ENCODE results near the gene HSPBP1. TPM values are rescaled to one million over a fixed set of nuclear protein-coding genes. Genes with fewer than 3 reads are reported as not detected.
"Not testable (repeated sequence)": the region's sequence is repeated elsewhere in the genome, so short reads cannot be mapped to it uniquely, and the experiment has no call there.

HSPBP1 gene
- total RNA-seq, 1 donor from 2014 or later: 24.6 TPM

- intact Hi-C loops (cut with DNase I): no loop called here
- no peak for DNase-seq (ENCODE audit: low spot score)
These were observed 51.9 kb downstream of the HSPBP1 start for GRCh38 chr19:55228015-55228391.

- intact Hi-C loops (cut with DNase I): no loop called here
- DNase-seq (ENCODE audit: low spot score): no peak
These were observed 52.5 kb downstream of the HSPBP1 start for GRCh38 chr19:55227241-55228014.

- DNase-seq (ENCODE audit: low spot score): no peak
- intact Hi-C loops (cut with DNase I): no loop called here
These were observed 53.1 kb downstream of the HSPBP1 start for GRCh38 chr19:55226788-55227187.

- DNase-seq (ENCODE audit: low spot score): no peak
- intact Hi-C loops (cut with DNase I): no loop called here
These were observed 53.6 kb downstream of the HSPBP1 start for GRCh38 chr19:55226273-55226672.

GRCh38 chr19:55225415-55225958 is 54.4 kb downstream of the HSPBP1 start:
- DNase-seq (ENCODE audit: low spot score): no peak
- intact Hi-C loops (cut with DNase I): no loop called here

- DNase-seq (ENCODE audit: low spot score); intact Hi-C loops (cut with DNase I): not testable (repeated sequence)
These were observed 55.1 kb downstream of the HSPBP1 start for GRCh38 chr19:55224679-55225414.

GRCh38 chr19:55224038-55224665 is 55.8 kb downstream of the HSPBP1 start:
- no peak for DNase-seq (ENCODE audit: low spot score)

GRCh38 chr19:55223291-55224037 is 56.4 kb downstream of the HSPBP1 start:
- no peak for DNase-seq (ENCODE audit: low spot score)
- intact Hi-C loops (cut with DNase I): no loop called here

More at GRCh38 chr19:55224038-55224665, 55.8 kb downstream of the HSPBP1 start:
- intact Hi-C loops (cut with DNase I): no loop called here

- intact Hi-C loops (cut with DNase I): no loop called here
- no peak for DNase-seq (ENCODE audit: low spot score)
These were observed 59.4 kb downstream of the HSPBP1 start for GRCh38 chr19:55220525-55220924.

- no peak for DNase-seq (ENCODE audit: low spot score)
- intact Hi-C loops (cut with DNase I): loop anchor here (2.0 kb wide), 1 partner anchor 42 kb away; the partner anchor contains the start of gene PPP6R1
These were observed 63.3 kb downstream of the HSPBP1 start for GRCh38 chr19:55216461-55217198.

- no peak for DNase-seq (ENCODE audit: low spot score)
- intact Hi-C loops (cut with DNase I): no loop called here
These were observed 66.4 kb downstream of the HSPBP1 start for GRCh38 chr19:55213547-55213946.

- DNase-seq (ENCODE audit: low spot score): no peak
- intact Hi-C loops (cut with DNase I): no loop called here
These were observed 67.5 kb downstream of the HSPBP1 start for GRCh38 chr19:55212447-55212846.

Small RNAs within 50 kb of the gene (microRNA-seq; reads per million reads assigned to microRNA genes)
- gene MIR6802 (not detected), gene MIR6803 (1.3 reads per million), gene MIR6804 (not detected)

Other genes starting within 250 kb of the HSPBP1 start
- 0.65 TPM for gene GP6, start 241.8 kb downstream of the HSPBP1 start, total RNA-seq
- gene RDH13, start 217.0 kb downstream of the HSPBP1 start, total RNA-seq: 43.4 TPM
- gene EPS8L1, start 204.2 kb downstream of the HSPBP1 start, total RNA-seq: 1.9 TPM
- gene PPP1R12C, start 162.5 kb downstream of the HSPBP1 start, total RNA-seq: 215 TPM
- gene TNNT1, start 130.9 kb downstream of the HSPBP1 start, total RNA-seq: 187 TPM
- 7,865 TPM for gene TNNI3, start 122.4 kb downstream of the HSPBP1 start, total RNA-seq
- 3.4 TPM for gene DNAAF3, start 113.5 kb downstream of the HSPBP1 start, total RNA-seq
- 0.30 TPM for gene SYT5, start 99.8 kb downstream of the HSPBP1 start, total RNA-seq
- gene PTPRH, start 70.6 kb downstream of the HSPBP1 start, total RNA-seq: 3.7 TPM
- 1.6 TPM for gene TMEM86B, start 51.3 kb downstream of the HSPBP1 start, total RNA-seq
- gene PPP6R1, start 21.1 kb downstream of the HSPBP1 start, total RNA-seq: 43.0 TPM
- gene BRSK1, start 3.9 kb upstream of the HSPBP1 start, total RNA-seq: 8.8 TPM
- 0.62 TPM for gene TMEM150B, start 45.2 kb upstream of the HSPBP1 start, total RNA-seq
- 6.1 TPM for gene KMT5C, start 59.8 kb upstream of the HSPBP1 start, total RNA-seq
- gene COX6B2, start 74.6 kb upstream of the HSPBP1 start, total RNA-seq: not detected
- not detected for gene GARIN5B, start 83.2 kb upstream of the HSPBP1 start, total RNA-seq
- gene IL11, start 90.4 kb upstream of the HSPBP1 start, total RNA-seq: not detected
- gene TMEM190, start 96.7 kb upstream of the HSPBP1 start, total RNA-seq: not detected
- 0.65 TPM for gene TMEM238, start 104.2 kb upstream of the HSPBP1 start, total RNA-seq
- 479 TPM for gene RPL28, start 105.8 kb upstream of the HSPBP1 start, total RNA-seq
- 28.4 TPM for gene UBE2S, start 127.7 kb upstream of the HSPBP1 start, total RNA-seq
- not detected for gene SHISA7, start 163.2 kb upstream of the HSPBP1 start, total RNA-seq
- gene ISOC2, start 181.5 kb upstream of the HSPBP1 start, total RNA-seq: 50.8 TPM
- not detected for gene C19orf85, start 184.6 kb upstream of the HSPBP1 start, total RNA-seq
- gene ZNF628, start 196.5 kb upstream of the HSPBP1 start, total RNA-seq: 3.4 TPM
- 6.0 TPM for gene NAT14, start 205.1 kb upstream of the HSPBP1 start, total RNA-seq
- 7.7 TPM for gene SSC5D, start 208.3 kb upstream of the HSPBP1 start, total RNA-seq

All from cardiac septum (tissue), 1 donor.